GM03348 (cell line): ENCODE measurements around the gene EXOC3L4.
"Not testable (repeated sequence)": the region's sequence is repeated elsewhere in the genome, so short reads cannot be mapped to it uniquely, and the experiment has no call there.

Experiments used
- DNase-seq: peaks from one replicate; pipeline ENCODE4 v3.0.0; 2012; ENCODE audit warnings: low spot score

The EXOC3L4 gene

DNA sequence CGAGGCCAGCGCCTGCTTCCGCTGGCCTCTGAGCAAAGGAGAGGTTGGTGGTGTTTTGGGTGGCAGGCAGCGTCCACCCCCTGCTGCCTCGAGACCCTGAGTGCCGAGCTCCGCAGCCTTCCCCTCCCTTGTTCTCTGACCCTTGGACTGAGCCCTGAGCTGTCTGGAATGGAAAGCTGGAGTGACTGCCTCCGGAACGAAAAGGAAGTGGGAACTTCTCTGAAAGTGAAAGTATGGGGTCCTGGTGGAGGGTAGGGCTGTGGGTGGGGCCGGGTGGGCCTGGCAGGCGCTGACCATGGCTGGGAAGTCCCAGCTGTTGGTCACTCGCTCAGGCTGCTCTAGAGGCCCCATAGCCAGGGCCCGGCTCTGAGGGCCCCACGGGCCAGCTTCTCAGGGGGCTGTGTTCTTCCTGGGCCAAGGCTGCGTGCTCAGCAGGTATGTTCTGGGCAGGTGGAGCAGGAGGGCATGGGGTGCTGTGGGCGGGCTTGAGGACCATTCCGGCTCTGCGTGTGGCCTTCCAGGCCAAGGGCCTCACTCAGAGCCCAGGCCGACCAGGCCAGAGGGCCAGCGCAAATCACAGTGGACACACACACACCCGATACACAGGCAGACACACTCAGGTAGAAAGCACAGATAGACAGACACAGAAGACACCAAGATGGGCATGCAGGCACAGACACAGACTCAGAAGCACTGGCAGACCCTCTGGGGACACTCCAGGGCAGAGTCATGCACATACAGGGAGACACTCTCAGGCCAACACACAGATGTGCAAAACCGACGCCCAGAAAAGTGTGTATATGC, at the start of gene EXOC3L4:
EXOC3L4 (plus strand) TSS at position 320 of the 804 bp plus-strand sequence. CDS start 5,495 bp downstream, outside the sequence.
- DNase-seq: no peak

- no peak for DNase-seq
Observed at GRCh38 chr14:103045371-103045869, 49.1 kb upstream of the EXOC3L4 start.

- not testable (repeated sequence) for DNase-seq
Observed at GRCh38 chr14:103047453-103047852, 47.1 kb upstream of the EXOC3L4 start.

DNA sequence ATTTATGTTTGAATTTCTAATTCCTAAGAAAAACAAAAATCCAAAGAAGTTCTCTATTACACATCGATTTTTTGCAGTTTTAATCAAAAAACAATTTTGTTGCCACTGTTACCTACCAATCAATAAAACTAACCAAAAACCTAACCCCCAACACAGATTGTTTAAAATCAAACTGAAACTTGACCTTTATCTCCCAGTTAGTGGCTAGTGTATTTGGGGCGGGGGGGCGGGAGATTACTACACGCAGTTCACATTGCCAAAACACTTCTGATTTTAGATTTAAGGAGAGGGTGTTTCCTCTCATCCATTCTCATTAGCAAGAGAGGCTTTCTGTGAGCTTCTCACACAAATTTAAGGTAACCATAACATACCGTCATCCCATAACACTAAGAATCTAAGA, 43.6 kb upstream of the EXOC3L4 start:
- DNase-seq: no peak

- no peak for DNase-seq
Observed at GRCh38 chr14:103052407-103052806, 42.1 kb upstream of the EXOC3L4 start.

DNA sequence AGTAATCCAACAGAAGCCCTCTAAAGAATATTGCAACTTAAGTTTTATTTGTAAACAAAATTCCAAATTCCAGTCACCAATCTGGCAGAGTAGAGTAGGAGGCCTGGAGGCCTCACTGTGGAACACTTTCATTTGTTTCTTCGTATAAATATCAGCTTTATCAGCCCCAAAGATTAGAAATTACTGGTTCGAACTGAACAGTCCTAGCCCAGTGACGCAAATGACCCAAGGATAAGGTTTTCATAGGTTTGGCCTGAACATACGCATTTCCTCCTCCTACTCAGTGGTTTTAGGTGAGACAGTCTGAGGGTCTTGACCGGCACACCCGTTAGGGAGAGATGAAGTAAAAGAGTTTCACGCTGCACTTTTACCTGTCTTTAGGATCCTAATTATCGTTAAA, 38.8 kb upstream of the EXOC3L4 start:
- DNase-seq: no peak

GRCh38 chr14:103056322-103057027, 38.0 kb upstream of the EXOC3L4 start:
- DNase-seq: peak; percentile 86

DNA sequence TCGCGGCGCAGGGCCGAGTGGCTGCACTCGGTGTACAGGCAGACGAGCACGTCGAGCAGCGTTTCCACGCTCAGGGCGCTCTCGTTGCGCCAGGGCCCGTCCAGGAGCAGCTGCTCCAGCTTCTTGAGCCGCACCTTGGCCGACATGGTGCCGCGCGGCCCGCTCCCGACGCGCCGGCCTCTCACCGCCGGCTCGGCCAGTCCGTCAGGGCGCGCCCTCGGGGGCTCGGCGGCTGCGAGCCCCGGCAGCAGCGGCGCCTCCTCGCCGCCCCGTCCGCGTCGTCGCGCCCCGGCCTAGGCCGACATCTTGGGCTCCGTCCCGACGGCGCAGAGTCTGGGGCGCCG, 37.5 kb upstream of the EXOC3L4 start:
- DNase-seq: no peak

DNA sequence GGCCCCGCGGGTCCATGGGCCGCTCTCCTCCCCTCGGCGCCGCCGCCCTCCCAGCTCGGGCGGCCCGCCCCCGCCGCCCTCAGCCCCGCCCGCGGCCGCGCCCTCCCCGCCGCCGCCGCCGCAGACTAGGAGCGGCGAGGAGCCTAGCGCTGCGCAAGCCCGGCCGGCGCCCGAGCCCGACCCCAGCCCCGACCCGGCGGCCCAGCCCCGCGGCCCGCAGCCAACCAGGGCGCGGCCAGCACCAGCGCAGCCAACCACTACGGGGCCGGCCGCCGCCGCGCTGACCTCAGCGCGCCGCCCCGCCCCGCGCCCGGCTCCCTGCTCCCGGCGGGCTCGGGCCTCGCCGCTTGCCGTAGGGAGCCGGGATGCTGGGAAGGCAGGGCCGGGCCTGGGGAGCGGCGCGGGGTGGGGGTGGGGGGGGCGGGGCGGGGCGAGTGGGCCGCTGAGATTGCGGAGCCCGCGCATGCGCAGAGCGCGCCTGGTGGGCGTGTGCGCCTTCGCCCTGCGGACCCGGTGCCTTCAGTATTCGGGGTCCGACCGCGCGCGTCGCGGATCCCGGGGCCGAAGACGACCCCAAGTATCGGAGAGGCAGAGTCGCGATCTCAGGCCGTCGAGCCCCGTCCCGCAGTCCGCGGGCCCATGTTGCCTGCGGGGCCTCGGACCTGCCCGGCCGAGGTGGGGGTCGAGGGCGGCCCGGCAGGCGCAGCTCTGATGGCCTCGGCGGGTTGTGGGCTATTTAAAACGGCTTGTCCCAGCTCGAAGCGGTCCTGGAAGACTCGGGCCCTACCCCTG, 37.0 kb upstream of the EXOC3L4 start, which contains the start of gene CDC42BPB:
CDC42BPB (minus strand) TSS at position 178 of the 792 bp plus-strand sequence. CDS start 376 bp downstream, outside the sequence.
- peak; percentile 99 for DNase-seq

DNA sequence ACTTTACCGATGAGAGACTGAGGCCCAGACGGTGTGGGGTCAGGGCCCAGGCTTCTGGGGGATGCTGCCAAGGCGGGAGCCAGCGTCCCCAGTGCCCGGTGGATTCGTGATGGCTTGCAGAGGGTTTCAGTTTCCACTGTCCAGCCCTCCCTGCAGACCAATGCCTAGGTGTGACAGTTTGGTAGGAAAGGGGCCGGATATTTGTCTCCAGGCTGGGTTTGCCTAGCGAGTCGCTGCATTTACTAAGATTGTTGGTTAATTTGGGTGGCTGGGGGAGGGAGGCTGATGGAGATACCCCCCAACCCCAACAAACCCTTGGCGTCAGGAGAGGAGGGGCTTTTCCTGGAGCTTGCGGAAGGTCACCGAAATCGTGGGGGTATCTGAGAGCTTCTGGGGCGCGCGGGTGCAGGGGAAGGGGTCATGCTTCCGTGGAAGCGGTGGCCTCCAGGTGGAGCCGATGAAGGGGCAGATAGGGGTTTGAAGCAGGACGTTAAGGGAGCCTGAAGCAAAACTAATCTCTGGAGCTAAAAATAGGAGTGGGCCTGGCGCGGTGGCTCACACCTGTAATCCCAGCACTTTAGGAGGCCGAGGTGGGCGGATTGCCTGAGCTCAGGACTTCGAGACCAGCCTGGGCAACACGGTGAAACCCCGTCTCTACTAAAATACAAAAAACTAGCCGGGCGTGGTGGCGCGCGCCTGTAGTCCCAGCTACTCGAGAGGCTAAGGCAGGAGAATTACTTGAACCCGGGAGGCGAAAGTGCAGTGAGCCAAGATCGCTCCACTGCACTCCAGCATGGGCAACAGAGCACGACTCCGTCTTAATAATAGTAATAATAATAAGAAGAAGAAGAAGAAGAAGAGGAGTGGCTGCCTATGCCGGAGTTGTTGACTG, 36.1 kb upstream of the EXOC3L4 start:
- DNase-seq: no peak

DNA sequence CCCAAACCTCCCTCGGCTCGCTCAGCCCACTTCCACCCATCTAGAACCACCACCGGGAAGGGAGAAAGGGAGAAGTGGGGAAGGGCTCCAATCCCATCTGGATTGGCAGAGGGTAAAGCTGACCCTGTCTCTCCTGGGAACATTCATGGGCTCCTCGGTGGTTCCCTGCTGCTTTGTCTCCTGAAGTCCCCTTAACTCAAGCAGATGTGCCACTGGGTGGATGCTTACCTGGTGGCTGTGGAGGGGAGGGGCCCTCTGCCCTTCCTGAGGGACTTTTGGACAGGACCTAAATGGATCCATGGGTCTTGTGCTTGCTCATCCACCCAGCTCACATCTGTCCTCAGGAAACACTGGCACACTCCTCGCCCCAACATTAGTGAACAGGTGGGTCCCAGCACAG, 35.0 kb upstream of the EXOC3L4 start:
- DNase-seq: no peak

- DNase-seq: no peak
Observed at GRCh38 chr14:103061482-103061976, 33.0 kb upstream of the EXOC3L4 start.

DNA sequence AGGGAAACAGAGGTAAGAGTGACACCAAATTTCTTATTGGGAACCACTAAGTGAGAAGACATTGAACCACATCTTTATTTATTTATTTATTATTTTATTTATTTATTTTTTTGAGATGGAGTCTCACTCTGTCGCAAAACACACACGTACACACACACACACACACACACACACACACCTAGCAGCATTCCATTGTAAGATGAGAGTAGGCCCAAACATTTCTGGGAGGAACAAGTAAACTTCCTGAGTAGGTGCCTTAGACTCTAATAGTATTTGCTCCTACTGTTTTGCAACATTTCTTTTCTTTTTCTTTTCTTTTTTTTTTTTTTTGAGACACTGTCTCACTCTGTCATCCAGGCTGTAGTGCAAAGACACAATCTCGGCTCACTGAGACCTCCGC, 30.1 kb upstream of the EXOC3L4 start:
- DNase-seq: no peak

DNA sequence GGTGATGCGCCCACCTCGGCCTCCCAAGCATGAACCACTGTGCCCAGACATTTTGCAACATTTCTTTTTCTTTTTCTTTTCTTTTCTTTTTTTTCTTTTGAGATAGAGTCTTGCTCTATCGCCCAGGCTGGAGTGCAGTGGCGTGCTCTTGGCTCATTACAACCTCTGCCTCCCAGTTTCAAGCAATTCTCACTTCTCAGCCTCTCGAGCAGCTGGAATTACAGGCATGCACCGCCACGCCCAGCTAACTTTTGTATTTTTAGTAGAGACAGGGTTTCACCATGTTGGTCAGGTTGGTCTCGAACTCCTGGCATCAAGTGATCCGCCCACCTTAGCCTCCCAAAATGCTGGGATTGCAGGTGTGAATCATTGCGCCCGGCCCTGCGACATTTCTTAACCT, 29.5 kb upstream of the EXOC3L4 start:
- DNase-seq: no peak

- no peak for DNase-seq
Observed at GRCh38 chr14:103065861-103066260, 28.7 kb upstream of the EXOC3L4 start.

GRCh38 chr14:103066399-103066798, 28.1 kb upstream of the EXOC3L4 start:
- no peak for DNase-seq

DNA sequence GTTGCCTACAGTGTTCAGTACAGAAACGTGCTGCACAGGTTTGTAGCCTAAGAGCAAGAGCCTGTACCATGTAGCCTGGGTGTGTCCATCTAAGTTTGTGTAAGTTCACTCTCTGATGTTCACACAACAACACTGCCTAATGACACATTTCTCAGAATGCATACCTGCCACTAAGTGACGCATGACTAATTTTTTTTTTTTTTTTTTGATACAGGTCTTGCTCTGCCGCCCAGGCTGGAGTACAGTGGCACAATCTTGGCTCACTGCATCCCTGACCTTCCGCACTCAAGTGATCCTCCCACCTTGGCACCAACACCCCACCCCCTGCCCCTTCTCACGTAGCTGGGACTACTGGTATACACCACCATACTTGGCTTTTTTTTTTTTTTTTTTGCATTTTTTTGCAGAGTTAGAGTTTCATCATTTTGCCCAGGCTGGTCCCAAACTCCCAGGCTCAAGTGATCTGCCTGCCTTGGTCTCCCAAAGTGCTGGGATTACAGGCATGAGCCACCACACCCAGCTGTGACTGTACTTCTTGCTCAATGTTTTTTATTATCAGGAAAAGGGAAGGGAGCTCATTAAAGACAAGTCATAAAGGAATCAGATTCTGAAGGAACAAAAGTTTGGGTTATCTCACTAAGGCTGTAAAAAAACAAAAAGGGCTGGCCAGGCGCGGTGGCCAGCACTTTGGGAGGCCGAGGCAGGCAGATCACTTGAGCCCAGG, 27.1 kb upstream of the EXOC3L4 start:
- peak; percentile 58 for DNase-seq

DNA sequence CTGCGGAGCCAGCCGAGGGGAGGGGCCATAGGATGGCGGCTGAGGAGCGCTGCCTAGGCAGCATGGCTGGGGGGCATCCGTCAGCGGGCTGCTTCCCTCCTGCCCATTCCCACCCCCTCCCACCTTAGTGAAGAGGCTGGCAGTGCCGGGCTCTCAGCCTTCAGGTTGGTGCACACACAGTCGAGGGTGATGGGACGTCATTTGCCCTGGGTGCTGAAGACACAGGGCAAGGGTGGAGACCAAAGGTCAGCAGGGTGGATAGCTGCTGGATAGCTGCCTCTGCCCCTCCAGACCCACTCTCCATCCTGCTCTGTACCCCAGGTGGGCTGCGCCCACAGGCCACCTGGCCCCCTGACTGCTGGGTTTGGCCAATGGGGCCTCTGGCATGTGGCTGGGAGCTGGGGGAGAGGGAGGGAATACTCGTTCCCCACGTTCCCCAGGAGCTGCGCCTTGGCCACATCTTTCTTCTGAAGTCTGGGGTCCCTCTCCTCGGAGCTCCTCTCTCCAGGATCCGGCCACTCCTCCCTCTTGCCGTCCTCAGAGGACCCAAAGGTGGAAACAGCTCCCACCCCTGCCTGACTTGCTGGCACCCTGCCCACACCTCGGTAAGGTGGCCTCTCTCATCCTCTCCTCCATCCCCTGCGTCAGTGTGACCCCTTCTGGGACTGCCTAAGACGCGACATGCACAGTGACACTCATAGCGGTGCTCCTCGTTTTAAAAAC, 26.0 kb upstream of the EXOC3L4 start:
- DNase-seq: no peak

GRCh38 chr14:103070263-103070885, 24.2 kb upstream of the EXOC3L4 start:
- no peak for DNase-seq
